NCI-H2196 (cell line): ENCODE results near the gene MC1R.
A peak's percentile ranks its signal among the peaks of the same experiment; 100 is the strongest.
"Not testable (repeated sequence)": the region's sequence is repeated elsewhere in the genome, so short reads cannot be mapped to it uniquely, and the experiment has no call there.

ENCODE experiments used
- DNase-seq: peaks from one replicate; lab custom pipeline; 2025; ENCODE audit not compliant: unreplicated experiment; lab: John Stamatoyannopoulos, UW

Gene MC1R

GRCh38 chr16:89913408-89914387 lies 5.0 kb upstream of the MC1R start:
- no peak for DNase-seq

GRCh38 chr16:89914642-89915285 lies 3.9 kb upstream of the MC1R start:
- DNase-seq: not testable (repeated sequence)

GRCh38 chr16:89915303-89916232 lies 3.1 kb upstream of the MC1R start:
- DNase-seq: no peak

GRCh38 chr16:89917773-89918452 lies 749 bp upstream of the MC1R start:
- peak; percentile 60 for DNase-seq

- no peak for DNase-seq
Observed at GRCh38 chr16:89919535-89920406, 1.1 kb downstream of the MC1R start.

- no peak for DNase-seq
Observed at GRCh38 chr16:89920723-89921122, 2.1 kb downstream of the MC1R start.

GRCh38 chr16:89921131-89921701 lies 2.6 kb downstream of the MC1R start:
- no peak for DNase-seq

GRCh38 chr16:89921702-89922476 lies 3.2 kb downstream of the MC1R start:
- peak; percentile 13 for DNase-seq

GRCh38 chr16:89922477-89922883 lies 3.8 kb downstream of the MC1R start:
- DNase-seq: peak; percentile 39

GRCh38 chr16:89922884-89923639 lies 4.4 kb downstream of the MC1R start, which contains the start of gene TUBB3:
Gene TUBB3 (plus strand): TSS chr16:89923342. CDS start chr16:89923402, 60 bp downstream.
- peak; percentile 57 for DNase-seq

- DNase-seq: peak; percentile 16
Observed at GRCh38 chr16:89923640-89924296, 5.1 kb downstream of the MC1R start.

GRCh38 chr16:89924297-89924924 lies 5.7 kb downstream of the MC1R start:
- peak; percentile 18 for DNase-seq

GRCh38 chr16:89924925-89925307 lies 6.3 kb downstream of the MC1R start:
- no peak for DNase-seq

- DNase-seq: no peak
Observed at GRCh38 chr16:89925596-89926079, 7.0 kb downstream of the MC1R start.

GRCh38 chr16:89931305-89931896 lies 12.7 kb downstream of the MC1R start:
- DNase-seq: no peak

GRCh38 chr16:89931964-89932363 lies 13.3 kb downstream of the MC1R start:
- DNase-seq: no peak
